ENCODE results near the gene HCAR2.
"Not testable (repeated sequence)": the region's sequence is repeated elsewhere in the genome, so short reads cannot be mapped to it uniquely, and the experiment has no call there.

HCAR2 gene

GRCh38 chr12:122681814-122682213 is 21.3 kb downstream of the HCAR2 start:
- Histone ChIP-seq H3K9ac (ENCODE audit: insufficient read length, low read depth) (no peak overlapping the region), H3K9me3 (ENCODE audit: insufficient read depth, low read length) (peaks cover 8% of the 10 kb centered on the region; the same call in 1 of the 2 replicates), H3K27me3 (ENCODE audit: insufficient read depth, insufficient read length) (no peaks in the 10 kb centered on the region), H3K4me1 (ENCODE audit: insufficient read depth, insufficient read length) (no peaks in the 10 kb centered on the region), H3K36me3 (ENCODE audit: insufficient read depth, insufficient read length, low read length) (no peaks in the 10 kb centered on the region), H3K4me3 (ENCODE audit: insufficient read length, low read depth) (no peak overlapping the region)
- no peak for TF ChIP-seq SUZ12 (IDR thresholded peaks at IDR 0.05; ENCODE audit: extremely low read depth, insufficient read depth, insufficient read length)
- no peak for DNase-seq (ENCODE audit: low read depth, low spot score)

- H3K4me3 ChIP-seq (ENCODE audit: insufficient read length, low read depth); H3K27me3 ChIP-seq (ENCODE audit: insufficient read depth, insufficient read length); H3K9ac ChIP-seq (ENCODE audit: insufficient read length, low read depth); H3K4me1 ChIP-seq (ENCODE audit: insufficient read depth, insufficient read length); H3K9me3 ChIP-seq (ENCODE audit: insufficient read depth, low read length); DNase-seq (ENCODE audit: low read depth, low spot score); H3K36me3 ChIP-seq (ENCODE audit: insufficient read depth, insufficient read length, low read length): not testable (repeated sequence)
Measured at GRCh38 chr12:122680989-122681388, 22.2 kb downstream of the HCAR2 start.

DNA sequence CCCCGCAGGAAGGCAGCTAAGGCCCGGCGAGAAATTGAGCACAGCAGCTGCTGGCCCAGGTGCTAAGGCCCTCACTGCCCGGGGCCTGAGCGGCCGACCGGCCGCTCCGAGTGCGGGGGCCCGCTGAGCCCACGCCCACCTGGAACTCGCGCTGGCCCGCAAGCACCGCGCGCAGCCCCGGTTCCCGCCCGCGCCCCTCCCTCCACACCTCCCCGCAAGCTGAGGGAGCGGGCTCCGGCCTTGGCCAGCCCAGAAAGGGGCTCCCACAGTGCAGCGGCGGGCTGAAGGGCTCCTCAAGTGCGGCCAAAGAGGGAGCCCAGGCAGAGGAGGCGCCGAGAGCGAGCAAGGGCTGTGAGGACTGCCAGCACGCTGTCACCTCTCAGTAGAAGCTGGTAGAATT is 26.4 kb downstream of the HCAR2 start:
- not testable (repeated sequence) for H3K9me3 ChIP-seq (ENCODE audit: insufficient read depth, low read length); H3K9ac ChIP-seq (ENCODE audit: insufficient read length, low read depth); H3K4me1 ChIP-seq (ENCODE audit: insufficient read depth, insufficient read length)

DNA sequence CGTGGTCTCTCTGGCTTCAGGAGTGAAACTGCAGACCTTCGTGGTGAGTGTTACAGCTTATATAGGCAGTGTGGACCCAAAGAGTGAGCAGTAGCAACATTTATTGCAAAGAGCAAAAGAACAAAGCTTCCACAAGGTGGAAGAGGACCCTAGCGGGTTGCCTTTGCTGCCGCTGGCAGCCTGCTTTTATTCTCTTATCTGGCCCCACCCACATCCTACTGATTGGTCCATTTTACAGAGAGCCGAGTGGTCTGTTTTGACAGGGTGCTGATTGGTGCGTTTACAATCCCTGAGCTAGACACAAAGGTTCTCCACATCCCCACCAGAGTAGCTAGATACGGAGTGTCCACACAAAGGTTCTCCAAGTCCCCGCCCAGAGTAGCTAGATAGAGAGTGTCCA is 27.1 kb downstream of the HCAR2 start:
- not testable (repeated sequence) for H3K36me3 ChIP-seq (ENCODE audit: insufficient read depth, insufficient read length, low read length); H3K9me3 ChIP-seq (ENCODE audit: insufficient read depth, low read length); DNase-seq (ENCODE audit: low read depth, low spot score); H3K4me3 ChIP-seq (ENCODE audit: insufficient read length, low read depth); H3K9ac ChIP-seq (ENCODE audit: insufficient read length, low read depth); H3K4me1 ChIP-seq (ENCODE audit: insufficient read depth, insufficient read length); H3K27me3 ChIP-seq (ENCODE audit: insufficient read depth, insufficient read length)

More for the DNA sequence above, 26.4 kb downstream of the HCAR2 start:
- DNase-seq (ENCODE audit: low read depth, low spot score); H3K36me3 ChIP-seq (ENCODE audit: insufficient read depth, insufficient read length, low read length); H3K27me3 ChIP-seq (ENCODE audit: insufficient read depth, insufficient read length); H3K4me3 ChIP-seq (ENCODE audit: insufficient read length, low read depth): not testable (repeated sequence)

DNA sequence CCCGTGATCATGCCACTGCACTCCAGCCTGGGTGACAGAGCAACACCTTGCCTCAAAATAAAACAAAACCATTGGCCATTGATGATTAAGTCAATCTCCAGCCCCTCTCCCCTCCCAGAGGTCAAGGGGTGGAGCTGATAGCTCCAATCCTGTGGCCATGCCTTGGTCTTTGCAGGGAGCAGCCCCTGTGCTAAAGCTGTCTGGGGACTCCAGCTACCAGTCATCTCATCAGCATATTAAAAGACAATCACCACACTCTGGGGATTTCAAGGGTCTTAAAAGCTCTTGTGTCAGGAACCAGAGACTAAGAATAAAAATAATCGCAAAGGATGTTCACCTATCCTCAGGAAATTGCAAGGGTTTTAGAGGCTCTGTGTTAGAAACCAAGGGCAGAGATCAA is 30.6 kb downstream of the HCAR2 start:
- H3K27me3 ChIP-seq (ENCODE audit: insufficient read depth, insufficient read length) = no peaks in the 10 kb centered on the region
- no peak for TF ChIP-seq ZNF274 (IDR thresholded peaks at IDR 0.05; ENCODE audit: low read depth, low read length)
- no peak for TF ChIP-seq SUZ12 (IDR thresholded peaks at IDR 0.05; ENCODE audit: extremely low read depth, insufficient read depth, insufficient read length)
- no peak for TF ChIP-seq YY1 (IDR thresholded peaks at IDR 0.05; ENCODE audit: insufficient read depth, insufficient read length)
- no peaks in the 10 kb centered on the region for H3K4me1 ChIP-seq (ENCODE audit: insufficient read depth, insufficient read length)
- peaks cover 7% of the 10 kb centered on the region; the same call in 1 of the 2 replicates for H3K9me3 ChIP-seq (ENCODE audit: insufficient read depth, low read length)
- H3K9ac ChIP-seq (ENCODE audit: insufficient read length, low read depth) = no peak overlapping the region
- H3K4me3 ChIP-seq (ENCODE audit: insufficient read length, low read depth) = no peak overlapping the region
- DNase-seq (ENCODE audit: low read depth, low spot score) = no peak
- no peaks in the 10 kb centered on the region for H3K36me3 ChIP-seq (ENCODE audit: insufficient read depth, insufficient read length, low read length)

GRCh38 chr12:122669397-122670070 is 33.6 kb downstream of the HCAR2 start:
- H3K9me3 ChIP-seq (ENCODE audit: insufficient read depth, low read length) = no peaks in the 10 kb centered on the region
- DNase-seq (ENCODE audit: low read depth, low spot score) = no peak
- no peaks in the 10 kb centered on the region for H3K36me3 ChIP-seq (ENCODE audit: insufficient read depth, insufficient read length, low read length)
- no peaks in the 10 kb centered on the region for H3K27me3 ChIP-seq (ENCODE audit: insufficient read depth, insufficient read length)
- no peak overlapping the region for H3K9ac ChIP-seq (ENCODE audit: insufficient read length, low read depth)
- H3K4me3 ChIP-seq (ENCODE audit: insufficient read length, low read depth) = no peak overlapping the region
- H3K4me1 ChIP-seq (ENCODE audit: insufficient read depth, insufficient read length) = no peaks in the 10 kb centered on the region
- TF ChIP-seq YY1 (IDR thresholded peaks at IDR 0.05; ENCODE audit: insufficient read depth, insufficient read length) (no peak), SUZ12 (IDR thresholded peaks at IDR 0.05; ENCODE audit: extremely low read depth, insufficient read depth, insufficient read length) (no peak), ZNF274 (IDR thresholded peaks at IDR 0.05; ENCODE audit: low read depth, low read length) (no peak)

GRCh38 chr12:122668268-122668667 is 34.9 kb downstream of the HCAR2 start:
- Histone ChIP-seq H3K36me3 (ENCODE audit: insufficient read depth, insufficient read length, low read length) (no peaks in the 10 kb centered on the region), H3K27me3 (ENCODE audit: insufficient read depth, insufficient read length) (no peaks in the 10 kb centered on the region), H3K9me3 (ENCODE audit: insufficient read depth, low read length) (no peaks in the 10 kb centered on the region), H3K9ac (ENCODE audit: insufficient read length, low read depth) (no peak overlapping the region), H3K4me3 (ENCODE audit: insufficient read length, low read depth) (no peak overlapping the region), H3K4me1 (ENCODE audit: insufficient read depth, insufficient read length) (no peaks in the 10 kb centered on the region)
- no peak for DNase-seq (ENCODE audit: low read depth, low spot score)
- no peak for TF ChIP-seq ZNF274 (IDR thresholded peaks at IDR 0.05; ENCODE audit: low read depth, low read length)
- no peak for TF ChIP-seq SUZ12 (IDR thresholded peaks at IDR 0.05; ENCODE audit: extremely low read depth, insufficient read depth, insufficient read length)
- no peak for TF ChIP-seq YY1 (IDR thresholded peaks at IDR 0.05; ENCODE audit: insufficient read depth, insufficient read length)

DNA sequence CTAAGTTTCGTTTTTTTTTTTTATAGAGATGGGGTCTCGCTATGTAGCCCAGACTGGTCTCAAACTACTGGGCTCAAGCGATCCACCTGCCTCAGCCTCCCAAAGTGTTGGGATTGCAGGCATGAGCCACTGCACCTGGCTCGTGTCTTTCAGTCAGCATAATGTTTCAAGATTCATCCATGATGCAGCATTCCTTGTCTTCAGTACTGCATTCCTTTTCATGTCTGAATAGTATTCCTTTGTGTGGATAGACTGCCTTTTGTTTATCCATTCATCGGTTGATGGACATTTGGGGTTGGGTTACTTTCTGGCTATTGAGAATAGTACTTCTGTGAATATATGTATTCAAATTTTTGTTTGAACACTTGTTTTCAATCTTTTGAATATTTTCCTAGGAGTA is 37.4 kb downstream of the HCAR2 start:
- Histone ChIP-seq H3K36me3 (ENCODE audit: insufficient read depth, insufficient read length, low read length) (no peaks in the 10 kb centered on the region), H3K9ac (ENCODE audit: insufficient read length, low read depth) (no peak overlapping the region), H3K4me3 (ENCODE audit: insufficient read length, low read depth) (no peak overlapping the region), H3K4me1 (ENCODE audit: insufficient read depth, insufficient read length) (no peaks in the 10 kb centered on the region), H3K9me3 (ENCODE audit: insufficient read depth, low read length) (no peaks in the 10 kb centered on the region), H3K27me3 (ENCODE audit: insufficient read depth, insufficient read length) (no peaks in the 10 kb centered on the region)
- TF ChIP-seq ZNF274 (IDR thresholded peaks at IDR 0.05; ENCODE audit: low read depth, low read length) = no peak
- no peak for TF ChIP-seq YY1 (IDR thresholded peaks at IDR 0.05; ENCODE audit: insufficient read depth, insufficient read length)
- TF ChIP-seq SUZ12 (IDR thresholded peaks at IDR 0.05; ENCODE audit: extremely low read depth, insufficient read depth, insufficient read length) = no peak
- no peak for DNase-seq (ENCODE audit: low read depth, low spot score)

Data from NT2/D1 (cell line).